PFSK-1 (cell line): ENCODE measurements around the gene NHERF2.

Experiments used
- SIN3A ChIP-seq: IDR thresholded peaks from 2 replicates; pipeline ENCODE4 v1.6.1; 2012; ENCODE audit warnings: mild to moderate bottlenecking, low read length, moderate library complexity, borderline replicate concordance; ENCODE audit not compliant: insufficient read depth
- TAF1 ChIP-seq: IDR thresholded peaks from 2 replicates; pipeline ENCODE4 v1.6.1; 2012; ENCODE audit warnings: low read length, control low read depth, borderline replicate concordance; ENCODE audit not compliant: insufficient read depth
- TF ChIP-seq, protein P1 (sequence below), 2 experiments: IDR thresholded peaks; 2 replicates each; pipeline versions ENCODE4 v1.6.1 to v1.8.0; 2011 to 2012; ENCODE audit warnings: low read depth in 2 of 2, low read length in 2 of 2, control low read depth in 1 of 2, inconsistent platforms in 1 of 2, mild to moderate bottlenecking in 1 of 2, moderate library complexity in 1 of 2; ENCODE audit not compliant: insufficient read depth in 1 of 2

DNA sequence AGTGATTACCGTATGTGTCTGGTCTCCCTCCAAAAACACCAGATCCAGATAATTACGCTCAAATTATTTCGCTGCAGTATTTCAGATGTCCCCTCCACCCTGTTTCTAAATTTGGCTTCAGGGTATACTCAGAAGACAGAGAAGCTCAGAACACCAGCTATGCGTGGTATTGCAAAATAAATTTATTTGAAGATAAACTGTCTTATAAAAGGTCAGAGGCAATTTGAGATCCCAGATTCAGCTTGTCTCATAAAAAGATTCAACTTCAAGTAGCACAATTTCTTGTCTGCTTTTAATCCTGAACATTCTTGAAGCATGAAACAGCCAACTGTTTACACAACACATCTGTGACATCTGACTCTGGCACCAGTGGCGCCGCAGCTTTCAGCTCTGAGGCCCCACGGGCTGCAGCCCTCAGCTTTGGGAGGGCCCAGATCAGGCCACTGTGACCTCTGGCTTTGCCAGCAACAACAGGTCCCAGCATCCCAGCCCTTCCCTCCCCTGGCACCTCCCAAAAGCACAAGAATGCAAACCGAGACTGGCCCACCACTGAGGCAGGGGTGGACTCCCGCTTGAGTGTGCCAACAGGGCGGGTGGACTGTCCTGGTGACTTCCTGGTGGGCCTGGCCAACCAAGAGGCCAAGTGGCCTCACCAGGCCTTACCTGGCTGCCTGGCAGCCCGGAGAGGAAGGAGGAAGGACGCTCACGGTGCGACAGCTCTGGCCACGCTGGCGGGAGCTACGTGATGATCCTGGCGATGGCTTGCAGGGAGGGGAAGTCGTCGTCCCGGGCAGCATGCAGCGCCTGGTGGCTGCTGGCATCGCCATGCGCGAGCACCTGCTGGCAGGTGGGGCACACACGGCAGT, 29.0 kb upstream of the NHERF2 start:
- no peak for TF ChIP-seq TAF1
- no peak for TF ChIP-seq SIN3A
- TF ChIP-seq, protein P1, sequence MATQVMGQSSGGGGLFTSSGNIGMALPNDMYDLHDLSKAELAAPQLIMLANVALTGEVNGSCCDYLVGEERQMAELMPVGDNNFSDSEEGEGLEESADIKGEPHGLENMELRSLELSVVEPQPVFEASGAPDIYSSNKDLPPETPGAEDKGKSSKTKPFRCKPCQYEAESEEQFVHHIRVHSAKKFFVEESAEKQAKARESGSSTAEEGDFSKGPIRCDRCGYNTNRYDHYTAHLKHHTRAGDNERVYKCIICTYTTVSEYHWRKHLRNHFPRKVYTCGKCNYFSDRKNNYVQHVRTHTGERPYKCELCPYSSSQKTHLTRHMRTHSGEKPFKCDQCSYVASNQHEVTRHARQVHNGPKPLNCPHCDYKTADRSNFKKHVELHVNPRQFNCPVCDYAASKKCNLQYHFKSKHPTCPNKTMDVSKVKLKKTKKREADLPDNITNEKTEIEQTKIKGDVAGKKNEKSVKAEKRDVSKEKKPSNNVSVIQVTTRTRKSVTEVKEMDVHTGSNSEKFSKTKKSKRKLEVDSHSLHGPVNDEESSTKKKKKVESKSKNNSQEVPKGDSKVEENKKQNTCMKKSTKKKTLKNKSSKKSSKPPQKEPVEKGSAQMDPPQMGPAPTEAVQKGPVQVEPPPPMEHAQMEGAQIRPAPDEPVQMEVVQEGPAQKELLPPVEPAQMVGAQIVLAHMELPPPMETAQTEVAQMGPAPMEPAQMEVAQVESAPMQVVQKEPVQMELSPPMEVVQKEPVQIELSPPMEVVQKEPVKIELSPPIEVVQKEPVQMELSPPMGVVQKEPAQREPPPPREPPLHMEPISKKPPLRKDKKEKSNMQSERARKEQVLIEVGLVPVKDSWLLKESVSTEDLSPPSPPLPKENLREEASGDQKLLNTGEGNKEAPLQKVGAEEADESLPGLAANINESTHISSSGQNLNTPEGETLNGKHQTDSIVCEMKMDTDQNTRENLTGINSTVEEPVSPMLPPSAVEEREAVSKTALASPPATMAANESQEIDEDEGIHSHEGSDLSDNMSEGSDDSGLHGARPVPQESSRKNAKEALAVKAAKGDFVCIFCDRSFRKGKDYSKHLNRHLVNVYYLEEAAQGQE (IDR thresholded peaks at IDR 0.05; ENCODE audit: insufficient read depth in 1 of 2, low read depth in 2 of 2, low read length in 2 of 2), result no peak
